ENCODE data around the gene RGS1. TPM values are rescaled to one million over a fixed set of nuclear protein-coding genes. Genes with fewer than 3 reads are reported as not detected.

Gene RGS1
- total RNA-seq, 1 experiment from 2014 or later: not detected

DNA sequence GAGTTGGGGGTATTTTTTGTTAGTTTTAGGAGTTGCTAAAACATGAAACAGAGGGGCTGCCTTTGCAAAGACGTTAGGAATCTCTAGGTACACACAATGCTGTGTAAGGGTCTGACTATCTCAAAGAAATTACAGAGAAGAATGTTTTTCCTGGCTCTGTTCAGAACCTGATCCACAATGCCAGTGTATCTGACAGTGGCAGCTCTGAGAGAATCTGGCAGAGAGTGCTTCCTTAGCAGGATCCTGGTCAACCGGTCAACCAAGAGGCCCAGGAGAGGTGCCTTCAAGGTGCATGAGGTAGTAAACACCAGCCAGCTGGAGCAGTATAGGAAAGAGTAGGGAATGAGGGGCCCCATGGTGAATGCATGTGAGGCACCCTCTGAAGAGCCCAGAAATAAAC, 40.9 kb upstream of the RGS1 start:
- BruUV-seq (replicated peaks): no TSS peak
- ChIA-PET CTCF (no interaction called here), POLR2A (ENCODE audit: unreplicated experiment) (no interaction called here)
- Histone ChIP-seq H3F3A (ENCODE audit: insufficient read depth, low read depth) (no peaks in the 10 kb centered on the region), H3K4me2 (no peak overlapping the region), H3K9me2 (ENCODE audit: insufficient read depth) (no peaks in the 10 kb centered on the region), H3K4me3 (no peak overlapping the region), H3K79me2 (ENCODE audit: low read depth) (no peaks in the 10 kb centered on the region), H4K20me1 (ENCODE audit: insufficient read depth) (no peaks in the 10 kb centered on the region), H3K36me3 (ENCODE audit: low read depth) (no peaks in the 10 kb centered on the region), H3K9me3 (ENCODE audit: insufficient read depth, low read depth) (no peaks in the 10 kb centered on the region; the same call in 1 of the 2 replicates), H3K27ac (no peak overlapping the region), H3K27me3 (ENCODE audit: insufficient read depth, low read depth) (no peaks in the 10 kb centered on the region), H3K4me1 (replicated peaks; ENCODE audit: insufficient read depth) (peaks cover 11% of the 10 kb centered on the region), H2AFZ (no peak overlapping the region)
- intact Hi-C loops (cut with micrococcal nuclease; ENCODE audit: unreplicated experiment): no loop called here
- TF ChIP-seq, protein P1, sequence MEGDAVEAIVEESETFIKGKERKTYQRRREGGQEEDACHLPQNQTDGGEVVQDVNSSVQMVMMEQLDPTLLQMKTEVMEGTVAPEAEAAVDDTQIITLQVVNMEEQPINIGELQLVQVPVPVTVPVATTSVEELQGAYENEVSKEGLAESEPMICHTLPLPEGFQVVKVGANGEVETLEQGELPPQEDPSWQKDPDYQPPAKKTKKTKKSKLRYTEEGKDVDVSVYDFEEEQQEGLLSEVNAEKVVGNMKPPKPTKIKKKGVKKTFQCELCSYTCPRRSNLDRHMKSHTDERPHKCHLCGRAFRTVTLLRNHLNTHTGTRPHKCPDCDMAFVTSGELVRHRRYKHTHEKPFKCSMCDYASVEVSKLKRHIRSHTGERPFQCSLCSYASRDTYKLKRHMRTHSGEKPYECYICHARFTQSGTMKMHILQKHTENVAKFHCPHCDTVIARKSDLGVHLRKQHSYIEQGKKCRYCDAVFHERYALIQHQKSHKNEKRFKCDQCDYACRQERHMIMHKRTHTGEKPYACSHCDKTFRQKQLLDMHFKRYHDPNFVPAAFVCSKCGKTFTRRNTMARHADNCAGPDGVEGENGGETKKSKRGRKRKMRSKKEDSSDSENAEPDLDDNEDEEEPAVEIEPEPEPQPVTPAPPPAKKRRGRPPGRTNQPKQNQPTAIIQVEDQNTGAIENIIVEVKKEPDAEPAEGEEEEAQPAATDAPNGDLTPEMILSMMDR (conservative IDR thresholded peaks at IDR 0.05): no peak
- DNase-seq: no peak

DNA sequence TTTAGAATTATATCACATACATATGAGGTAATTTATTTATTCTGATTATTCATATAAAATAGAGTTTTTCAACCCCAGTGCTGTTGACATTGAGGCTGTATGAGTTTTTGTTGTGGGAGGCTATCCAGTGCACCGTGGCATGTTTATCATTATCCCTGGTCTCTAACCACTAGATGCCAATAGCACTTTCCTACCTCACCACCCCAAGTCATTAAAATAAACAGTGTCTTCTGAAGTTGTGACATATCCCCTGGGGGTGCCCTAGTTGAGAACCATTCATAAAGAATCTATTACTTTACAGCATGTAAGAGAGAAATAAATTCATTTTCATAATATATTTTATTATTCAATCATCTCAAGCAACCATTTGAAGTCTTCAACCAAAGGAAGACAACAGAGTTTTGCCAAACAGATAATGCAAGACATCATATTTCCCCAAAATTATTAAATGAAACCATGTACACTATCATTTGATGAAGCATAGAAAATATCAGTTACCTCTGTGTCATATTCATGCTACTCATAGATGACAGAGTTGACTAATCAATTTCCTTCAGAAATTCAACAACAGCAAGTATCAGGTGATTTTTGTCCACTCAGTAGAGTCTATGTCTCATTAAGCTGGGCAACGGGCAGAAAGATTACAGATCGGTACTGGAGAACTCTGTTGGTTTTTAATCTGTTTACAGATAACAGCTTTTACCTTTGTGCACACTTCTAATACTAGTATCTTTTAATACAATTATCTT, 39.5 kb upstream of the RGS1 start:
- no peak overlapping the region for H2AFZ ChIP-seq
- peaks cover 12% of the 10 kb centered on the region for H3K4me1 ChIP-seq (replicated peaks; ENCODE audit: insufficient read depth)
- DNase-seq: no peak
- CTCF ChIA-PET: no interaction called here
- no peak for TF ChIP-seq EZH2 (IDR thresholded peaks at IDR 0.05; ENCODE audit: low read depth)
- TF ChIP-seq, protein P1 (conservative IDR thresholded peaks at IDR 0.05): no peak
- no peaks in the 10 kb centered on the region for H3F3A ChIP-seq (ENCODE audit: insufficient read depth, low read depth)
- POLR2A ChIA-PET (ENCODE audit: unreplicated experiment): no interaction called here
- BruUV-seq (replicated peaks): no TSS peak
- H4K20me1 ChIP-seq (ENCODE audit: insufficient read depth): no peaks in the 10 kb centered on the region
- H3K27ac ChIP-seq: no peak overlapping the region
- no peaks in the 10 kb centered on the region for H3K36me3 ChIP-seq (ENCODE audit: low read depth)
- H3K79me2 ChIP-seq (ENCODE audit: low read depth): no peaks in the 10 kb centered on the region
- no peaks in the 10 kb centered on the region; the same call in 1 of the 2 replicates for H3K9me3 ChIP-seq (ENCODE audit: insufficient read depth, low read depth)
- intact Hi-C loops (cut with micrococcal nuclease; ENCODE audit: unreplicated experiment): no loop called here
- H3K4me3 ChIP-seq: no peak overlapping the region
- H3K9me2 ChIP-seq (ENCODE audit: insufficient read depth): no peaks in the 10 kb centered on the region; the same call in 1 of the 2 replicates
- no peaks in the 10 kb centered on the region for H3K27me3 ChIP-seq (ENCODE audit: insufficient read depth, low read depth)
- no peak overlapping the region for H3K4me2 ChIP-seq

GRCh38 chr1:192538407-192539296, 36.9 kb upstream of the RGS1 start:
- POLR2A ChIA-PET (ENCODE audit: unreplicated experiment): interaction anchor here (0.8 kb wide), 1 partner anchor 12 kb away, joined by 6 read pairs; no protein-coding TSS in a partner anchor
- no peaks in the 10 kb centered on the region for H3K79me2 ChIP-seq (ENCODE audit: low read depth)
- intact Hi-C loops (cut with micrococcal nuclease; ENCODE audit: unreplicated experiment): no loop called here
- TF ChIP-seq EZH2 (IDR thresholded peaks at IDR 0.05; ENCODE audit: low read depth): no peak
- TF ChIP-seq, protein P1 (conservative IDR thresholded peaks at IDR 0.05): no peak
- H4K20me1 ChIP-seq (ENCODE audit: insufficient read depth): no peaks in the 10 kb centered on the region
- H3K4me3 ChIP-seq: no peak overlapping the region
- peaks cover 12% of the 10 kb centered on the region for H3K4me1 ChIP-seq (replicated peaks; ENCODE audit: insufficient read depth)
- H3K9me2 ChIP-seq (ENCODE audit: insufficient read depth): no peaks in the 10 kb centered on the region; the same call in 1 of the 2 replicates
- H3K27me3 ChIP-seq (ENCODE audit: insufficient read depth, low read depth): no peaks in the 10 kb centered on the region
- CTCF ChIA-PET: interaction anchor here (0.5 to 1.2 kb wide), 2 partner anchors 46 to 61 kb away, joined by 3 to 7 read pairs; no protein-coding TSS in a partner anchor
- H3K4me2 ChIP-seq: no peak overlapping the region
- no peaks in the 10 kb centered on the region for H3F3A ChIP-seq (ENCODE audit: insufficient read depth, low read depth)
- no peaks in the 10 kb centered on the region for H3K9me3 ChIP-seq (ENCODE audit: insufficient read depth, low read depth)
- no TSS peak for BruUV-seq (replicated peaks)
- H3K27ac ChIP-seq: no peak overlapping the region
- DNase-seq: no peak
- H2AFZ ChIP-seq: no peak overlapping the region
- H3K36me3 ChIP-seq (ENCODE audit: low read depth): no peaks in the 10 kb centered on the region

All from PC-9 (cell line).